Neural cell (in vitro differentiated cells): ENCODE results near the gene TSPOAP1. TPM values are rescaled to one million over a fixed set of nuclear protein-coding genes. Genes with fewer than 3 reads are reported as not detected.

Experiments used
- H2AFZ ChIP-seq: fragments of 200-600, 300-800 bp; sonication (generic), shearing (Covaris generic); 2 replicates; pipeline ENCODE4 v1.6.0; 2014; ENCODE audit warnings: low read depth, mild to moderate bottlenecking, antibody characterized with exemption, low read length, moderate library complexity
- H3F3A ChIP-seq: fragments of 200-600 bp; shearing (Covaris generic); 2 replicates; pipeline ENCODE4 v1.6.1; 2016; ENCODE audit warnings: mild to moderate bottlenecking, moderate library complexity, mixed read lengths, antibody characterized with exemption, low read length; ENCODE audit not compliant: insufficient read depth, poor library complexity, severe bottlenecking
- H3K27ac ChIP-seq: fragments of 200-600, 300-800 bp; sonication (generic), shearing (Covaris generic); 2 replicates; pipeline ENCODE4 v1.5.1; 2014; ENCODE audit warnings: mild to moderate bottlenecking, low read length, moderate library complexity
- H3K27me3 ChIP-seq: fragments of 300-800, 200-600 bp; sonication (generic), shearing (Covaris generic); 2 replicates; pipeline ENCODE4 v1.6.0; 2014; ENCODE audit warnings: mild to moderate bottlenecking, low read depth, low read length, moderate library complexity; ENCODE audit not compliant: insufficient read depth
- H3K36me3 ChIP-seq: fragments of 300-800, 200-600 bp; sonication (generic), shearing (Covaris generic); 2 replicates; pipeline ENCODE4 v1.5.1; 2014; ENCODE audit warnings: mild to moderate bottlenecking, antibody characterized with exemption, low read length, moderate library complexity; ENCODE audit not compliant: insufficient read depth
- H3K4me2 ChIP-seq: fragments of 300-800, 200-600 bp; sonication (generic), shearing (Covaris generic); 2 replicates; pipeline ENCODE4 v1.6.0; 2014; ENCODE audit warnings: mild to moderate bottlenecking, low read length
- H3K4me3 ChIP-seq: fragments of 300-800, 200-600 bp; sonication (generic), shearing (Covaris generic); 2 replicates; pipeline ENCODE4 v1.5.1; 2014; ENCODE audit warnings: mild to moderate bottlenecking, low read length, moderate library complexity
- H3K79me2 ChIP-seq: fragments of 200-600 bp; shearing (Covaris generic); replicated peaks from 2 replicates; pipeline ENCODE4 v1.6.0; 2014; ENCODE audit warnings: mild to moderate bottlenecking, low read length, moderate library complexity; ENCODE audit not compliant: insufficient read depth
- H3K9ac ChIP-seq: fragments of 300-800, 200-600 bp; sonication (generic), shearing (Covaris generic); 2 replicates; pipeline ENCODE4 v1.6.1; 2016; ENCODE audit warnings: mild to moderate bottlenecking, low read length, mixed read lengths
- H3K9me2 ChIP-seq: fragments of 200-600 bp; shearing (Covaris generic); 2 replicates; pipeline ENCODE4 v1.6.1; 2016; ENCODE audit warnings: mild to moderate bottlenecking, low read length, mixed read lengths; ENCODE audit not compliant: insufficient read depth
- H3K9me3 ChIP-seq: fragments of 200-600, 300-800 bp; sonication (generic), shearing (Covaris generic); 2 replicates; pipeline ENCODE4 v1.6.1; 2016; ENCODE audit warnings: mild to moderate bottlenecking, mixed run types, low read length, moderate library complexity, mixed read lengths
- H4K20me1 ChIP-seq: fragments of 200-600 bp; shearing (Covaris generic); 2 replicates; pipeline ENCODE4 v1.6.1; 2016; ENCODE audit warnings: mild to moderate bottlenecking, mixed run types; ENCODE audit not compliant: insufficient read depth
- EP300 ChIP-seq: fragments of 450-650 bp; conservative IDR thresholded peaks from 2 replicates; pipeline ENCODE4 v1.6.1; 2014; ENCODE audit warnings: antibody characterized with exemption, mild to moderate bottlenecking, moderate library complexity; ENCODE audit not compliant: poor library complexity, severe bottlenecking
- EZH2 ChIP-seq: fragments of 200-600, 300-800 bp; shearing (Covaris generic), sonication (generic); IDR thresholded peaks from 2 replicates; pipeline ENCODE4 v1.6.1; 2014; ENCODE audit warnings: antibody characterized with exemption, low read length, borderline replicate concordance, mild to moderate bottlenecking; ENCODE audit not compliant: insufficient read depth, poor library complexity, severe bottlenecking
- MXI1 ChIP-seq: fragments of 450-650 bp; conservative IDR thresholded peaks from 2 replicates; pipeline ENCODE4 v1.6.1; 2014; ENCODE audit warnings: antibody characterized with exemption, mild to moderate bottlenecking; ENCODE audit not compliant: poor library complexity, severe bottlenecking
- POLR2AphosphoS5 ChIP-seq: IDR thresholded peaks from 2 replicates; pipeline ENCODE4 v1.6.1; 2012
- RAD21 ChIP-seq: fragments of 450-650 bp; conservative IDR thresholded peaks from 2 replicates; pipeline ENCODE4 v1.6.1; 2014; ENCODE audit warnings: antibody characterized with exemption, mild to moderate bottlenecking, moderate library complexity
- SMC3 ChIP-seq: fragments of 450-650 bp; conservative IDR thresholded peaks from 2 replicates; pipeline ENCODE4 v1.6.1; 2014; ENCODE audit warnings: antibody characterized with exemption, mild to moderate bottlenecking, moderate library complexity; ENCODE audit not compliant: poor library complexity
- TAF1 ChIP-seq: IDR thresholded peaks from 2 replicates; pipeline ENCODE4 v1.6.1; 2012; ENCODE audit warnings: low read depth
- polyA plus RNA-seq: library from polyadenylated mRNA; depleted of rRNA; stranded (reverse); fragments of >200 nt; gene quantifications from 2 replicates; pipeline ENCODE4 v1.2.3, GENCODE V29; 2014
- TF ChIP-seq, protein P1 (sequence below): fragments of 450-650 bp; IDR thresholded peaks from 2 replicates; pipeline ENCODE4 v1.5.1; 2014; ENCODE audit warnings: antibody characterized with exemption, mild to moderate bottlenecking, moderate library complexity; ENCODE audit not compliant: poor library complexity, severe bottlenecking
- TF ChIP-seq, protein P2 (sequence below): IDR thresholded peaks from 2 replicates; pipeline ENCODE4 v1.6.1; 2012; ENCODE audit warnings: borderline replicate concordance

Gene TSPOAP1
- polyA plus RNA-seq, 1 donor from 2014 or later, result 103 TPM

DNA sequence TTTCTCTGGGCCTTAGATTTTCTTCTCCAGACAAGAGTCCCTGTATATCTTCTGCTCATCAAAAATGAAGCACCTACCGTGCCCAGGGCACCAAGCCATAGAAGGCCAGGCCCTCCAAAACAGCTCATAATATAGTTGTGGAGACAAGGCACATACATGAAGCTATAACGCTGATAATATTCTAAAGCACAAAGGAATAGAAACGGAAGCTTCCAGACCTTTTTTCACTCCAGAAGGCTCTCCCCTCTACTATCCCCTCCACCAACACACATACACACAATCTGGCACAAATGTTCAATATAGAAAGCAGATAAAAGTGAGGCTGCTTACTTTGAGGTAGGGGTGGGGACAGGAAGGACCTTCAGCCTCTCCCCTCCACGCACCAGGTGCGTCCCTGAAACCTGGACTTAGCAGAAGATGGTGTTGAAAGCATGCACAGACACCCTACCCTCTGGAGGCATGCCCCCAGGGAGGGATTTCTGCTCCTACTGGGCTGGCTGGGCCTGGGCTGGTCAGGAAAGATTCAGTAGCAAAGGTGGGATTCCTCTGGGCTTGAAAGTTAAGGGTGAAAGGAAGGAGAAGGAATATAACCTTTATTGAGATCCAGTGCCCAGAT, 37.5 kb upstream of the TSPOAP1 start:
- H3K9ac ChIP-seq, result no peak overlapping the region
- H3K4me2 ChIP-seq, result no peak overlapping the region
- no peaks in the 10 kb centered on the region for H3K36me3 ChIP-seq
- H3F3A ChIP-seq, result no peaks in the 10 kb centered on the region
- no peak overlapping the region for H2AFZ ChIP-seq
- H4K20me1 ChIP-seq, result no peaks in the 10 kb centered on the region
- no peaks in the 10 kb centered on the region for H3K9me3 ChIP-seq
- H3K4me3 ChIP-seq, result no peak overlapping the region
- TF ChIP-seq, protein P1, sequence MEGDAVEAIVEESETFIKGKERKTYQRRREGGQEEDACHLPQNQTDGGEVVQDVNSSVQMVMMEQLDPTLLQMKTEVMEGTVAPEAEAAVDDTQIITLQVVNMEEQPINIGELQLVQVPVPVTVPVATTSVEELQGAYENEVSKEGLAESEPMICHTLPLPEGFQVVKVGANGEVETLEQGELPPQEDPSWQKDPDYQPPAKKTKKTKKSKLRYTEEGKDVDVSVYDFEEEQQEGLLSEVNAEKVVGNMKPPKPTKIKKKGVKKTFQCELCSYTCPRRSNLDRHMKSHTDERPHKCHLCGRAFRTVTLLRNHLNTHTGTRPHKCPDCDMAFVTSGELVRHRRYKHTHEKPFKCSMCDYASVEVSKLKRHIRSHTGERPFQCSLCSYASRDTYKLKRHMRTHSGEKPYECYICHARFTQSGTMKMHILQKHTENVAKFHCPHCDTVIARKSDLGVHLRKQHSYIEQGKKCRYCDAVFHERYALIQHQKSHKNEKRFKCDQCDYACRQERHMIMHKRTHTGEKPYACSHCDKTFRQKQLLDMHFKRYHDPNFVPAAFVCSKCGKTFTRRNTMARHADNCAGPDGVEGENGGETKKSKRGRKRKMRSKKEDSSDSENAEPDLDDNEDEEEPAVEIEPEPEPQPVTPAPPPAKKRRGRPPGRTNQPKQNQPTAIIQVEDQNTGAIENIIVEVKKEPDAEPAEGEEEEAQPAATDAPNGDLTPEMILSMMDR, result no peak
- no peak for TF ChIP-seq TAF1
- no peak for TF ChIP-seq RAD21
- TF ChIP-seq EP300, result no peak
- no peak for TF ChIP-seq EZH2
- TF ChIP-seq, protein P2, sequence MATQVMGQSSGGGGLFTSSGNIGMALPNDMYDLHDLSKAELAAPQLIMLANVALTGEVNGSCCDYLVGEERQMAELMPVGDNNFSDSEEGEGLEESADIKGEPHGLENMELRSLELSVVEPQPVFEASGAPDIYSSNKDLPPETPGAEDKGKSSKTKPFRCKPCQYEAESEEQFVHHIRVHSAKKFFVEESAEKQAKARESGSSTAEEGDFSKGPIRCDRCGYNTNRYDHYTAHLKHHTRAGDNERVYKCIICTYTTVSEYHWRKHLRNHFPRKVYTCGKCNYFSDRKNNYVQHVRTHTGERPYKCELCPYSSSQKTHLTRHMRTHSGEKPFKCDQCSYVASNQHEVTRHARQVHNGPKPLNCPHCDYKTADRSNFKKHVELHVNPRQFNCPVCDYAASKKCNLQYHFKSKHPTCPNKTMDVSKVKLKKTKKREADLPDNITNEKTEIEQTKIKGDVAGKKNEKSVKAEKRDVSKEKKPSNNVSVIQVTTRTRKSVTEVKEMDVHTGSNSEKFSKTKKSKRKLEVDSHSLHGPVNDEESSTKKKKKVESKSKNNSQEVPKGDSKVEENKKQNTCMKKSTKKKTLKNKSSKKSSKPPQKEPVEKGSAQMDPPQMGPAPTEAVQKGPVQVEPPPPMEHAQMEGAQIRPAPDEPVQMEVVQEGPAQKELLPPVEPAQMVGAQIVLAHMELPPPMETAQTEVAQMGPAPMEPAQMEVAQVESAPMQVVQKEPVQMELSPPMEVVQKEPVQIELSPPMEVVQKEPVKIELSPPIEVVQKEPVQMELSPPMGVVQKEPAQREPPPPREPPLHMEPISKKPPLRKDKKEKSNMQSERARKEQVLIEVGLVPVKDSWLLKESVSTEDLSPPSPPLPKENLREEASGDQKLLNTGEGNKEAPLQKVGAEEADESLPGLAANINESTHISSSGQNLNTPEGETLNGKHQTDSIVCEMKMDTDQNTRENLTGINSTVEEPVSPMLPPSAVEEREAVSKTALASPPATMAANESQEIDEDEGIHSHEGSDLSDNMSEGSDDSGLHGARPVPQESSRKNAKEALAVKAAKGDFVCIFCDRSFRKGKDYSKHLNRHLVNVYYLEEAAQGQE, result no peak
- TF ChIP-seq POLR2AphosphoS5, result no peak
- no peak for TF ChIP-seq MXI1
- TF ChIP-seq SMC3, result no peak
- no peaks in the 10 kb centered on the region for H3K79me2 ChIP-seq
- H3K9me2 ChIP-seq, result no peaks in the 10 kb centered on the region
- no peak overlapping the region for H3K27ac ChIP-seq
- no peaks in the 10 kb centered on the region for H3K27me3 ChIP-seq

DNA sequence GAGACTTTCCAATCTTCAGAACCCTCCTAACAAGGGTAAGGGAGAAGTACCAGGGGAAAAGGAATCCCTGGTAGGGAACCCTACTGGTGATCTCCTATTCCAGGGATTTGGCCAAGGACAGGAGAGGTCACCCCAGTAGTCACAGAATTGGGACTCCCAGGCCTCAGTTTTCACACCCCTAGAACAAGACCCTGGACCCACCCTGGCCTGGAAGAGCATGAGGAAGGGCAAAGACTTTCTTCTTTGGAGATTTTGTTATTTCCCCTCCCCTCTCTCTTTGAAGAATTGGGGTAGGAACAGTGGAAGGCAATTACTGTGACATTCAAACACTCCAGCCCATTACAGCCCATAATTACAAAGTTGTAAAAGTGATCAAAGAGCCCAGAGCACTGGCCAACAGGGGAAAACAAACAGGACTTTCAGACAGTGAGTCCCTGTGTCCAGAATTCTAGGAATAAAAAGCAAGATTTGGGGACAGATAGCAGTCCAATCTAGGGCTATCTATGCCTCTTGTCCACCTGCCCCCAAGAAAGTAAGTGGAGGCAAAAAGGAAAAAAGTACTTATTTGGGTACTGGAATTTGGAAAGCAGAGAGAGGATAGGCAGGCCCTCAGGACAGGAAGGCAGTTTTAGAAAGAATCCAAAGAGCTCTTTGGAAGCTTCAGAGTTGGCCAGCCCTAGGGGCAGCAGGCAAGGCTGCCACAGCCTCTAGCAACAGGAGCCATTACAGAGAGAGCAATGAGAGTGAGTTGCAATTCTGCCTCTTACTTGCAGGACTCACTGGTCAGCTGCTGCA, 36.8 kb upstream of the TSPOAP1 start:
- Histone ChIP-seq H3K4me3 (no peak overlapping the region), H3K9ac (no peak overlapping the region), H3K4me2 (no peak overlapping the region), H4K20me1 (no peaks in the 10 kb centered on the region), H3K36me3 (no peaks in the 10 kb centered on the region), H3K27me3 (no peaks in the 10 kb centered on the region), H3F3A (no peaks in the 10 kb centered on the region), H2AFZ (no peak overlapping the region), H3K79me2 (no peaks in the 10 kb centered on the region), H3K9me2 (no peaks in the 10 kb centered on the region), H3K27ac (no peak overlapping the region), H3K9me3 (no peaks in the 10 kb centered on the region)
- TF ChIP-seq MXI1 (no peak), EZH2 (no peak), POLR2AphosphoS5 (no peak), SMC3 (no peak), EP300 (no peak), RAD21 (no peak), TAF1 (no peak)
- TF ChIP-seq, protein P1, result no peak
- TF ChIP-seq, protein P2, result no peak
